Daoy (cell line): ENCODE measurements around the gene MZT2A. TPM values are rescaled to one million over a fixed set of nuclear protein-coding genes. Genes with fewer than 3 reads are reported as not detected.
"Not testable (repeated sequence)": the region's sequence is repeated elsewhere in the genome, so short reads cannot be mapped to it uniquely, and the experiment has no call there.

Source experiments
- DNase-seq: peaks from one replicate; pipeline ENCODE4 v3.0.0-alpha.2; 2015; ENCODE audit warnings: low read depth
- total RNA-seq: library from RNA; depleted of rRNA; stranded (reverse); fragments of >200 nt; shearing (Covaris generic); gene quantifications from 2 replicates; pipeline ENCODE4 v1.2.3, GENCODE V29; 2014

The MZT2A gene
- total RNA-seq, 1 experiment from 2014 or later: 92.6 TPM

DNA sequence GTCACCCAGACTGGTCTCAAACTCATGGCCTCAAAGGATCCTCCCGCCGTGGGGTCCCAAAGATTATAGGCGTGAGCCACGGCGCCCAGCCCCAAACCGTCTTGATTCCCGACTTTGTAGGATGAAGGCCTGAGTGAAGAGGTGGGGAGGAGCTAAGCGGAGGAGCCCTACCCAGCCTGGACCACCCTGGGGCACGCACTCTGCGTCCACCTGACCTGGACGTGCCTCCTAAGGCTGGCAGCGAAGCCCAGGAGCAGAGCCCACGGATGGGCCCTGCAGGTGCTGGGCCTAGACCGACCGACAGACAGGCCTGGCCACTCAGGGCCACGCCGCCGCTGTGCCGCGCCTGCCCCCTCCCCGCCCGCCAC lies 744 bp downstream of the MZT2A start:
- not testable (repeated sequence) for DNase-seq

- DNase-seq: peak; percentile 16
These were observed 1.4 kb downstream of the MZT2A start for GRCh38 chr2:131490616-131491468.

DNA sequence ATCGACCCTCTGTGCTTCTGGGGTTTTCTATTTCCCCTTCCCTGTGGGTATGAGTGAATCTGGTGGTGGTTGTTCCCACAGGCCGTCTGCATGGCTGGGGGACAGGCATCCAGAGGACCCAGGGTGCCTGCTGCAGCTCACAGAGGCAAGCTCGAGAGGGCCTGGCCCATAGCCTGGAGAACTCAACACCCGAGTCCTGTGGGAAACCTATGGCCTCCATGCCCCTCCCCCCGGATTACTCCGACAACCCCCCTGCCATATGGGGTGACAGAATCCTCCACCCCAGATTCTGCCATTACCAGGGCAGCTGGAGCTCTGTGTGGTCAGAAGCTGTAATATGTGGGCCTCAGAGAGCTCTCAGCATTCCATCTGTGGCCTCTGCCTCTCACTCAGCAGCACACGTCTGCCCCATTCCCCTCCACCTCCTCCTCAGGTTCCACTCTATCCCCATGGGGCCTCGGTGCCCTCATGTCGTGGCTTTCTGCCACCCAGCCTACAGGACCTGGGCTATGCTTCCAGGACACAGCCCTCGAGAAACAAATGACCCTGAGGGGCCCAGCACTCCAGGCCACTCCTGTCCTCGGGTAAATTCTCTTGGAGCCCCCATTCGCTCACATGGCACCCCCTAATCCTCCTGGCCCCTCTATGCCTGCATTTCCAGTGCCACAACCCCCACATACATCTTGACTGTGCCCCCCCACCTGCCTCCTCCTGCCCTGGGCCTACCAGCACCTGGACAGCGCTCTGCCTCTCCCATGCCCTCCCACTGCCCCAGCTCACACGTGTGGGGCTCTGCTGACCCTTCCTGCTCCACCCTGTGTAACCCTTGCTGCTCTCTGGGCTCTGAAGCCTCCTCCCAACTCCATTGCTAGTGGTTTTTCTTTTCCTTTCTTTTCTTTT lies 3.6 kb downstream of the MZT2A start:
- no peak for DNase-seq

- not testable (repeated sequence) for DNase-seq
These were observed 5.8 kb downstream of the MZT2A start for GRCh38 chr2:131486201-131486902.

- DNase-seq: not testable (repeated sequence)
These were observed 7.2 kb downstream of the MZT2A start for GRCh38 chr2:131484906-131485460.

DNA sequence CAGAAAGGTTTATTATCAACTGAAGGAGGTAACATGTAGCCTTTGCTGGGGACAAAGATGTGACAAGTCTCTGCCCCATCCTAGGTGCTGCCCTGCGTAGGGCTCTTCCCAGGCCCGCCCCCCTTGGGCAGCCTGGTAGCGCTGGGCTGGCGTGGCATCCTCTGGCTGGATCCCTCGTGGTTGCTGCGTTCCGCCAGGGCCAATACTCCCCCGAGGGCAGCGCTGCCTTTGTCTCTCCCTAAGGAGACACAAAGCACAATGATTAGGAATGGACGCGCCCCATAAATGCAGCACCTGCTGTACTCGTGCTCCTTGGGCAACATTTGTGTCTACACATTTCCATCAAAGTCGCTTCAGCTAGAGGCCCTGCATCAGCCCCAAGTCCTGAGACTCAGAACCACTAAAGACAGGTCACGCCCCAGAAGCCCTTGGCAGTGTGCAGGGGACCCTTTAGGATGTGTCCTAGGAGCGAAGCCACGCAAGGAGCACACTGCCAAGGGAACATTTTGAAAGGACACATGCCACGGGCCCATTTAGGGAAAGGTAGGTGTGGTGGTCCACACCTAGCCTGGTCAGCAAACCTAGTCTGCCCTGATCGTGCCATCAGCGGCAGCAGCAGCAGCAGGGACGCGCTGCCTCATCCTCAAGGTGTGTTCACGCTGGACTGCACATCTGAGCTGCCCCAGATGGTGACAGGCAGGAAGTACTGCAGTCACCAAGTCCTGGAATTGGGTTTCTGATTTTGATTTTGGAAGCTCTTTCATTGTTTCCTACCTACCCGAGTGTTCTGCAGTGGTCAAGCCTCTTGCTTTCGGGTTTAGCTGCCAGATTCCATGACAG lies 8.0 kb downstream of the MZT2A start:
- not testable (repeated sequence) for DNase-seq

DNA sequence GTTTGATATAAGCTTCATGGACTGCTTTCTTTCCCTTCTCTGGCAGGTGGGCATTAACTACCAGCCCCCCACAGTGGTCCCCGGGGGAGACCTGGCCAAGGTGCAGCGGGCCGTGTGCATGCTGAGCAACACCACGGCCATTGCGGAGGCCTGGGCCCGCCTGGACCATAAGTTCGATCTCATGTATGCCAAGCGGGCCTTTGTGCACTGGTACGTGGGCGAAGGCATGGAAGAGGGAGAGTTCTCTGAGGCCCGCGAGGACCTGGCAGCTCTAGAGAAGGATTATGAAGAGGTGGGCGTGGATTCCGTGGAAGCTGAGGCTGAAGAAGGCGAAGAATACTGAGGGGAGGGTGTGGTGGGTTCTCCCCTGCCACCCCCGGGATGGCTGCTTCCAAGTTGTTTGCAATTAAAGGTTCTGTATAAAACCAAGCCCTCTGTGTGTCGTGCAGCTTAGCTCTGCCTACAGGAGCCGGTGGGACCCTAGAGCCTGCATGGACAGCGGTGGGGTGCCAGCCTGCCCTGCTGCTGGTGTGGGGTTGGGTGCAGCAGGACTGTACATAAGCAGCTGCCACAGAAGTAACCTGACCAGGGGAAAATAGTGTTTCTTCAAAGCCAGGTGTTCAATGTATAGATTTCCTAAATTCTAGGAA lies 9.6 kb downstream of the MZT2A start:
- DNase-seq: not testable (repeated sequence)

GRCh38 chr2:131480351-131480750 lies 11.8 kb downstream of the MZT2A start:
- DNase-seq: not testable (repeated sequence)

- DNase-seq: not testable (repeated sequence)
These were observed 13.2 kb downstream of the MZT2A start for GRCh38 chr2:131478850-131479461.

- DNase-seq: not testable (repeated sequence)
These were observed 13.9 kb downstream of the MZT2A start for GRCh38 chr2:131478074-131478849.

- not testable (repeated sequence) for DNase-seq
These were observed 15.0 kb downstream of the MZT2A start for GRCh38 chr2:131477227-131477626.

DNA sequence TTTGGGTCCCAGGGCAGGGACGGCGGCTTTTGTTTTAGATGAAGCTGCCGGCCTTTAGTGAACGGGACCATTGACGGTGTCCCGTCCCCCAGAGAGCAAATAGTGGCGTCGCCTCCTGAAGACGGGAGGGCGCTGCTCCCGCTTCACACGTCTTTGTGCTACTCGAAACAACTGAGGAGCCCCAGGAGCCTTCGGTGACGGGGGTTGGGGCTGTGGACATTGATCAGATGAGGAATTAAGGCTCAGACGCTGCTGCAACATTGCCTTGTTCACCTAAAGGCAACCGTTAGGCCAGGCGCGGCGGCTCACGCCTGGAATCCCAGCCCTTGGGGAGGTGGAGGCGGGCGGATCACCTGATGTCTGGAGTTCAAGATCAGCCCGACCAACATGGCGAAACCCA lies 15.8 kb downstream of the MZT2A start:
- not testable (repeated sequence) for DNase-seq

DNA sequence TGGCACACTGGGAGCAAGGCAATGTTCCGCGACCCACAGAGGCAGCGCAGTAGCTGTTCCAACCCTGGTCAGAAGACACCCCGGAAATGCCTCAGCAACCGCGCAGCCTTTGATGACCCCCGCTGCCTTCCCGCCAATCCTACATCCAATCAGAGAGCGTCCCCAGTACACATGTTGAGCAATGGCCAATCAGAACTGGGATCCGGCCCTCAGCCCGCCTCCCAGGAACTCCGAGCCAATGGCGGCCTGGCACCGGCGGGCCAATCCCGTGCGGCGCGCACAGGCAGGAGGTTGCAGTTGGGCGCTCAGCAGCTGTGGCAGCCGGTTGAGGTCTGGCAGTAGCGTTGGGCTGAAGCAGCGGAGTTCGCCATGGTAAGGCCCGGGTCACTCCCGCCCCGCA lies 16.4 kb downstream of the MZT2A start, which contains the start of gene TUBA3D:
TUBA3D (plus strand) TSS at position 289 of the 400 bp plus-strand sequence; CDS start at position 370, 81 bp downstream.
- DNase-seq: no peak

DNA sequence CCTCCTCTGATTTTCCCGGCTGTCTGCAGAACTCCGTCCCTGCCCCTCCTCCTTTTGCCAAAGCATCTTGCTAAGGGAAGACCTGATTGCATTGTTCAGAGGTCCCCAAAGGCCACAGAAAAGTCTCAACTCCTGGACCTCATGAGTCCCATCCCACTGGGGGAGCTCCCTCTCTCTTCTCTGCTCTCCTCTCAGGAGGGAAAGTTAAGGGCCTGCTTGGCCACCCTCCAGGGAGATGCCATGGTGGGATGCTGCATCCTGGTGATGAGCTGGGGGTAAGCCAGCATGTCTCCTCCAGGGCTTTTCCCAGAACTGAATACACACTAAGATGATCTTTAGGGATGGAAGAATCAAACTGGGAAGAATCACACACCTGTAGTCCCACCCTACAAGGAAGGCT lies 18.9 kb downstream of the MZT2A start:
- DNase-seq: not testable (repeated sequence)

DNA sequence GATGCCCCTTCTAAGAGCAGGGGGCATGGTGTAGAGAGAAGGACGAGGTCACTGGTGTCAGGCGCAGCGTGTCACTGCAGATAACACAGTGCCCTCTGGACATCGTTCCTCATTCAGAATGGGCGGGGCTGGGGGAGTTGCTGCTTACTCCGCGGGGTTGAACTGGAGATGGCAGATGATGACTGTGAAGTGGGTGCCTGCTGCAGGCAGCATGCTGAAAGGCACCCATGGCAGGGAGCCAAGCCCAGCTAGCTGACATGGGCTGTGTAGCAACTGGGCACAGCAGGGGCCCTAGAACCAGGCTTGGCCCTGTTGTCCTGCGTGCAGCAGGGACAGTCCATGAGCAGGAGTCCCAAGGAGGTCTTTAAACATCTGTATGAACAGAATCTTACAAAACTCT lies 20.6 kb downstream of the MZT2A start:
- DNase-seq: not testable (repeated sequence)

DNA sequence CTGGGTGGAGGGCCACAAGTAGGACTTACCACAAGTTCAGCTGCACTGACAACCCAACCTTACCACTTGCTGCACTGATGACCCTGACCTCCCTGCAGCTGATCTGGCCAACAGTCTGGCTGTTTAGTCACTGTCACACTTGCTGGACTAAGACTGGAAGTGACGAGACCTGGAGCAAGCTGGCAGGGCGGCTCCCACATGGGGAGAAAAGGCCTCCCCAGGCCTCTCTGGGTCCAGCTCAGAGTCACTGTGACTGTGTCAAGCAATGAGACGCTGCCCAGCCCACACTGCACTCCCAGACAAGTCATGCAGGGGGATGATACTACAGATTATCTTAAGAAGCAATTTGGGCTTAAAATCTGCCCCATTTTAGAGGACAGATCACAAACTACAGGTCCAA lies 21.3 kb downstream of the MZT2A start:
- DNase-seq: not testable (repeated sequence)

DNA sequence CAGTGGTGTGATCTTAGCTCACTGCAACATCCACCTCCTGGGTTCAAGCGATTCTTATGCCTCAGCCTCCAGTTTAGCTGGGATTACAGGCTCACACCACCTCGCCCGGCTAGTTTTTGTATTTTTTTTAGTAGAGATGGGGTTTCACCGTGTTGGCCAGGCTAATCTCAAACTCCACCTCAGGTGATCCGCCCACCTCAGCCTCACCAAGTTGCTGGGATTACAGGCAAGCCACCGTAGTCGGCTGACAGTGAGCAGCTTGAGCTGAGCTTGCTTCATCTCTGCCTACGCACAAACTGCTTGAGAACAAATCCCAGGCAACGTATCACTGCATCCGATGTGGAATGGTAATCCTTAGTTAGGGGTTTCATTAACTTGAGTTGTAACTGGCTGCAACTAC lies 24.5 kb downstream of the MZT2A start:
- DNase-seq: not testable (repeated sequence)

DNA sequence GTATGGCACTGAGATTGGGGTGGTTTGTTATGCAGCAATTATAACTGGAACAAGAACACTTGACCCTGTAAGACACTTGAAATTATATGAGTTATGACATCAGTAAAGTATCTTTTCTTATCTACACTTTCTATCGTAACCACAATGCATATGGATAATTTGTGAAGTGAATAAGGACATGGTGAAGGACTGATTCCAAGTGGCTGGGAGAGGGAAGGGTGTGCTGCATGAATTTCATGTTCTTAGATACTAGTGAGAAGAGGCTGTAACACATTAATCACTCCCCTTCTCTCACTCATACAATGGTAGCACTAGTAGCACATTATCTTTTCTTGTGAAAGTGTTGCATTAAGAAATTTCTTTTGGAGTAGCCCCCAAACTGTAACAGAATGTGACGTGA lies 37.3 kb downstream of the MZT2A start:
- not testable (repeated sequence) for DNase-seq
